ENCODE measurements around the gene KRT76. TPM values are rescaled to one million over a fixed set of nuclear protein-coding genes. Genes with fewer than 3 reads are reported as not detected.
"Not testable (repeated sequence)": the region's sequence is repeated elsewhere in the genome, so short reads cannot be mapped to it uniquely, and the experiment has no call there.

Gene KRT76
- total RNA-seq, 1 donor from 2014 or later: not detected

DNA sequence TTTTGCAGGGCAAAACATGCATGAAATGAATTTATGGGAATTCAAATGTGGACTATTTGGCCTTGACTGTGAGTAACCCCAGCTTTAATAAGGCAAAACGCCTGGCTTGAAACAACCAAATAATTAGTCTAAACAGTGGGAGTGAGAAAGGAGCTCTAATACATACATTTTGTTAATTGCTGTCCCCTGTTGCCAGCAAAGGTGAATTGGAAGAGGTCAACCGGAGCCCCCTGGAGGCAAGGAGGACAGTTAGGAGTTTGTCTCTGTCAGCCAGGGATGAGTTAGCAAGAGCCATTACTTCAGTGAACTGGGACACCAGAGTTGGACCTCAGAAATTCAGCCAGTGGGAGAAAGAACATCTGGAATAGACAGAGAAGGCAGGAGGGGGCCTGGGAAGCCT is 17.4 kb downstream of the KRT76 start:
- DNase-seq (ENCODE audit: low read depth in 2 of 2): no peak

- DNase-seq (ENCODE audit: low read depth in 2 of 2): no peak
Measured at GRCh38 chr12:52759218-52759617, 17.9 kb downstream of the KRT76 start.

GRCh38 chr12:52757449-52758176 is 19.5 kb downstream of the KRT76 start:
- no peak for DNase-seq (ENCODE audit: low read depth in 2 of 2)

DNA sequence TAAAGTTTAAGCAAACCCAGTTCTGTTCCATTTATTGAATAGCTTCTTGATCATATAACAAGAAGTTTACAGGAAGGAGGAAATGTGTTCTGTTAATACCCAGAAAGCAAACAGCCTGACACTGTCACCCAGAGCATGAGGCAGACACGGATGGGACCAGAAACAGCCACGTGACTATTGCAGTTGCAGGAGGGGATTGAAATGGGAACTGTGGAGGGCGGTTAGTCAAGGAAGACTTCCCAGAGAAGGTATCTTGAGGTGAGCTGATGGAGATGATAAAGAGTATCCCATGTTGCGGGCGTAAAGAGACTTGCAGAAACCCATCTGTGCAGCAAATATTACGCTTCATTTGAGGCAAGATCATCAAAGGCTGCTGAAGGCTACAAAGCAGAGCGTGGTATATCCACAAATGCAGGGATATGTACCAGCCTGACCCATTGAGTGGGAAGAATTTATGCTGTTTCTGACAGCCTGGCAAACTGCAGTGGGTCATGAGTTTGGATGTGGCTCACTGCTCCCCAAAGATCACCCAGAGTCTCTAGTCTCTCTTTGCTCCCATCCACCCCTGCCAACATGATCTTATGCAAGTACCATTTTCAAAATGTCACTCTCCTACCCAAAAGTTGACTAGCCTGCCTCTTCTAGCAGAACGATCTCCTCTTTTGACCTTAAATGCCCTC is 20.7 kb downstream of the KRT76 start:
- no peak for DNase-seq (ENCODE audit: low read depth in 2 of 2)

DNA sequence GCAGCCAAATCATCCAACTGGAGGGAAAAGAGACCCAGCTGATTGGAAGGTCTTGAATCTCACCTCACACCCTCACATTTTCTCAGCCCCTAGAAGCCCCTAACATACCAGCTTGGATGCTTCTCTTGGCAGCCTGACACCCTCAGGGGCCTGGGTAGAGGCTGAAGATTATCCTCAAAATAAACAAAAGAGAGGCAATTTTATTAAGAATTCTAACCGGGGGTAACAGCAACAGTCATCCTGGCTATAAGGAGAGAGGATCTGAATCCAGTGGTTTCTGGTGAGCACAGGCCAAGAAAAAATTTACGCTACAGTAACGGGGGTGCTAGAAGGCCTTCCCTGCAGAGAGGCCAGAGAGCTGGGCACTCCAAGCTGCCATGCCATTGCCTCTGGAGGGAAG is 21.6 kb downstream of the KRT76 start:
- no peak for DNase-seq (ENCODE audit: low read depth in 2 of 2)

DNA sequence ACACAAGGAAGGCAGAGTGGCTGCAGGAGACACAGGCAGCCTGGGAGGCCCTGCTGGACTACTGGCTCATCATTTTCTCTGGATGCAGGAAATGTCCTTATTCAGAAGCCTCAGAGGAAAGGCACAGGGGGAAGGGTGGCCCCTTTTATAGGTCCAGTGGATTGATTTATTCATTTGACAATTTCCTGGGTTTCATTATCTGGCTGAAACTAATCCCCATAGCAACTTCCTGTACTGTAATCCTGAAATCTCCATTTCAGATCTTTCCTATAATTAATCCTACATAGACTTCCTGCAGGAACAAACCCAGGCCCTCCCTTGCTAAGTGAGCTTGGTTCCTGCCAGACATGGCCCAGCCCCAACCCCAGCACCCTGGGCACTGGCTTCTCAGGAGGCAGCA is 23.0 kb downstream of the KRT76 start:
- DNase-seq (ENCODE audit: low read depth in 2 of 2): no peak

DNA sequence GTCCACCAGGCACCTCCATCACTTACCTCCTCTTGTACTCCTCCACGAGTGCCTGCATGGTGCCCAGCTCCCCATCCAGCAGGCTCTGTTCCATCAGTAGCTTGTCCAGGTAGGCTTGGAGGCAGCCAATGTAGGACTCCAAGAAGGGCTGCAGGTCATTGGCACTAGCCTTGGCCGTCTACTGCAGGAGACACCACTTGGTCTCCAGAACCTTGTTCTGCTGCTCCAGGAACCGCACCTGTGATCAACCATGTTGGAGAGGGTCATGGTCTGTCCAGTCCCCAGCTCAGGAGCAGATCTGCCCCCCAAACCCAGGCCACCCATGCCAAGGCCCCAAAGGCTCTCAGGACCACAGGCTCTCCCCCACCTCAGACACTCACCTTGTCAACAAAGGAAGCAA is 23.9 kb downstream of the KRT76 start:
- no peak for DNase-seq (ENCODE audit: low read depth in 2 of 2)

DNA sequence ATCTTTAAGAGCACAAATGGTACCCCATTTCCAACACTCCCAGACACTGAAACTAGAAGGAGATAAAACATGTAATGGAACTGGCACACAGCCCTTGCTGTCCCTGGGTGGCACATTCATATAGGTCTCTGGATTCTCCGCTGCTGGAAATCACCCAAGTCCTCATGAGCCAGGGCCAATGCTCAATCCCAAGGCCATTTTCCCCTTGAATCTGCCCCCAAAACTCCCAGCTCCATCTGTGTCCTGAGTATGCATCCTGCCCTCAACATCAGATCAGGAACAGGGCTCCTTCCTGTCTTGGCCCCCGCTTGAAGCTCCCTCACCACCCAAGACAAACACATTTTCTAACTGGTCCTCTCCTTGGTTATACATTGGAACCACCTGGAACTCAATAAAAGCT is 24.6 kb downstream of the KRT76 start:
- DNase-seq (ENCODE audit: low read depth in 2 of 2): no peak

DNA sequence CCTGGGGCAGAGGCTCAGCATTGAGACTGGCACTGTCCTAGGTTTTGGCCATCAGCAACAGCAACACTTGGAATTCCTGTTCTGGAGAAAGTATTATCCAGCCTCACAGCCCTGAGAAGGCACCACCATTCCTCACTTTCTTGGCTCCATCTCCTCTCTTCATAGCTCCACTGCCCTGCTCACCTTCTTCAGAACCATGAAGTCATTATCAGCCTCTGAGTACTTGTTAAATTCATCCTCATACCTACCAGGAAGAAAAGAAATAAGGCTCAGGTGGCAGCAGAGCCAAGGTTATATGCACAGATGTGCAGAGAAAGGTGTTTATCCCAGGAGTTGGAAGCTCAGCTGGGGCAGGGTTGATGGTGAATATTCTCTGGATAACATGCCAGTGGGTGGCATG is 25.4 kb downstream of the KRT76 start:
- DNase-seq (ENCODE audit: low read depth in 2 of 2): no peak

DNA sequence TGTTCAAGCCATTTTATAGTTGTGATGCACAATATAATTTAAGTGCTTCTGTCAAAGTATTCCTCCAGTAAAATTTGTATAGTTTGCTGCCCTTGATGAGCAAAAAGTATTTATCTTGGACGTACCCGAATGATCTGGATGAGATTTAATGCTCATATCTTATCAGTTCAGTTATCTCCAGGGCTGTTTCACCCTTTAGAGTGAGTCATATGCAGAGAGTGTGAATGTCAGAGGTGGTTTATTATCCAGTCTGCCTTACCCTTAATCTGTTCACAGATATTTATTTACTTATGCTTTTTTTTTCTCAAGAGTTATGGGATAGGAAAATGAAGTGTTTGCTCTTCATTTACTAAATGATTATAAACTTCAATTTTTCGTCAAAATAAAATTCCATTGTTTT is 26.6 kb downstream of the KRT76 start:
- DNase-seq (ENCODE audit: low read depth in 2 of 2): not testable (repeated sequence)

GRCh38 chr12:52749827-52750226 is 27.3 kb downstream of the KRT76 start:
- no peak for DNase-seq (ENCODE audit: low read depth in 2 of 2)

DNA sequence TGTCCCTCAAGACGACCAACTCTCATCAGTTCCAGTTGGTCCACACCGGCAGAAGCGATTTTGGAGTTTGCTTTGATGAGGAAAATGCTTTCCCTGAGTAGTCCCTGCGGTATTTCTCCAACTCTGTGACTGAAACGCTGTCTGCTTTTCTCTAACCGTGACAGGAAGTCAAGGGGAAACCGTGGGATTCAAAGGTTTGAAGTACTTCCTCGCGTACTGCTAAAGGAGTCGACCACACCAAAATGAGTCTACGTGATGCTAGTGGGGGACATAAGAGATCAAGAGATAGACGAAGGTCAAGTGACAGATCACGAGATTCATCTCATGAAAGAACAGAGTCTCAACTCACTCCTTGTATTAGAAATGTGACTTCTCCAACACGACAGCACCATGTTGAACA is 28.6 kb downstream of the KRT76 start:
- DNase-seq (ENCODE audit: low read depth in 2 of 2): no peak

- no peak for DNase-seq (ENCODE audit: low read depth in 2 of 2)
Measured at GRCh38 chr12:52745554-52745953, 31.6 kb downstream of the KRT76 start.

DNA sequence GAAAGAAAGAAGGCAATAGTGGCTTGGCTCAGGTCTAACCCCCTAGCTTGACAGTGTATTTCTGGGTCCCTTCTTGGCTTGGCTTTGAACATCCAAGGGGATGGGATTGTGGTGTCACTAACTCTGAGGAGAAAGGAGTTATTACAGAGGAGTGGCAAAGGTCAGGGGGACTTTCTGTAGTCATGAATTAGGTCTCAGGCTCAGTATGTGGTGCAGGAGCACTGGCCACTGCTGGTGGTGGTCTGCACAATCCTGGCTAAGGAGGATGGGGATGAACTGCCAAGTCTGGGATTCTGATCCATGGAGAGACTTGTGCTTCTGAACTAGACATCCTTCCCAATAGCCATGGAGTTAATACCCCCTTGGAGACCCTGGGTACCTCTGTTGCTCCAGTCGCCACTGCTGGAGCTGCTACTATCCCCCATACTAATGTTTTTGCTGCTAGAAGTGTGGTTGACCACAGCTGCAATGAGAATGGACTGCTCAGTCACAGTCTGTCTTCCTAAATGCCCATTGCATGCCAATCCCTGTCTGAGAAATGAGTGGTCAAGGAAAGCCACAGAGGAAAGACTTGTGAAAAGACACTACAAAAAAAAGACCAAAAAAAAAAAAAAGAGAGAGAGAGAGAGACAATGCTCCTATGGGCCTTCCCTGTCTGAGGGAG is 32.5 kb downstream of the KRT76 start:
- no peak for DNase-seq (ENCODE audit: low read depth in 2 of 2)

DNA sequence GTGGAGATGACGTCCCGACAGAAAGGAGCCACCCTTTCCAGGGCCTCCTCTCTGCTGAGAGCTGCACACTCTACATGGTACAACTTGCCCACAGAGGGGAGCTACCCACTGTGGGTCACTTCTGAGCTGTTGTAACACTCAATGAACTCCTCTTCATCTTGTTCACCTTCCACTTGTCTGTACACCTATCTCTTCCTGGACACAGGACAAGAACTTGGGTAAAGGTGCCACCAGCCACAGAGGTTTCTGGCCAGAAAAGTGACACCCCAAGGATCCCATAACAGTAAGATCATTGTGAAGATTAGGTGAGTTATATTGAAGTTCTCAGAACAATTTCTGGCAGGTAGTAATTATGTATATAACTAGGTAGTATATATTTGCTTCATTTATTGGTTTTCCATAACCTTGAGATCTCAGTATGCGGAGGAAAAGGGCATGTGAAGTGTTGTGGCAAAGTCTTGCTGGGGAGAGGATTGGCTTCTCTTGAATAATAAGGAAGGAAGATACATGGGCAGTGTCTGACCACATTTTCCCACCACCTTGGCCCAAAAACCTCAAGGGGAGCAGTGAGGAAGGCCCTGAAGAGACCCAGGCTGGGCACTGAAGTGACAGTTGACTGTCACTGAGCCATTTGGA is 34.2 kb downstream of the KRT76 start:
- no peak for DNase-seq (ENCODE audit: low read depth in 2 of 2)

DNA sequence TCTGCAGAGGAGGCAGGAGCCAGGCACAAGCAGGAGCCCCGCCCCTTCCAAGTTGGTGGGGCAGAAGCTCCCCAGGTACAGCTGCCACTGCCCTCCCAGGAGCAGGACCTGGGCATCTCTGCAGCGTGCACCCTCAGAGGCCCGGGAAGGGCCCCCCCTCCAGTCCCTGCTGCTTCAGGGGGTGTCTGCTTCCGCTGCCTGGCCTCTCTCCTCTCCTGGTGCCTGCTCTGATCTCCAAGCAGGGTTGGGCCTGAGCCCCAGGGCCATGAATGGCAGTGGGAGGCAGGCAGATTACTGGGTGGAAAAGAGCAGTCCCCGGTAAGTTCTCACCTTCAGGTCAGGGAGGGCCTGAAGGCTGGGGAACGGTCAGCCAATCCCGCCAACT is 35.0 kb downstream of the KRT76 start:
- DNase-seq (ENCODE audit: low read depth in 2 of 2): no peak

DNA sequence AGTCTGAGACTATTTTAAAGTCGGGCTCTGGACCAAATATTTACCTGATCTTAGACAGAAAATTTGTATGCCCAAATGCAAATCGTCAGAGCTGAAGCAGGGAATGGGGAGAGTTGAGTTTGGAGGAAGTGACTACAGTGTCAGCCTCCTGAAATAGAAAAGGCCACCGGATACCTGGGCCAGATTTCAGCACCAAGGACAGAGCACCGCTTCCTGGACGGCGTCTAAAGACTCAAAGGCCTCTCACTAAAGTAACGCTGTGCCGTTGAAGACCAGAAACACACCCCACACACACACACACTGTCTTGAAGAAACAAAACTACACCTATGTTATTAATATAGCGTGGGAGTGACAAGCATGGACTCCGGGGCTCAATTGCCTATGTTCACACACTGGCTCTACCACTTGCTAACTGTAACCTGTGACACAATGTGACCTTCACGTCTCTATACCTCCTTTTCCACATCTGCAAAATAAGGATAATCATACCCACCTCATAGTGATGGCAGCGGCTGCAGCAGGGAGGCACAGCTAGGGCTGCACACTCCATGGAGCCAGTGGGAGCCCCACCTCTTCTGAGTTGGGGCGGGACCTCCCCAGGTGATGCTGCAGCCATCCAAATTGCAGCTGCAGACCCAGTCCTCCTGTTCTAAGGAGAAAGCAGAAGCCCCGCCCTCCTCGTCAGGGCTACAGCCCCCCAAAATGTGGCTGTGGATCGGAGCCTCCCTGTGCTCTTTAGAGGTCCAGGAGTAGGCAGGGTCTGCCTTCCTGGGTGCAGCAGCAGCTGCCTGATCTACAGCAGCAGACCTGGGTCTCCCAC is 35.6 kb downstream of the KRT76 start:
- peak; percentile 52 to 59 for DNase-seq (ENCODE audit: low read depth in 2 of 2)

DNA sequence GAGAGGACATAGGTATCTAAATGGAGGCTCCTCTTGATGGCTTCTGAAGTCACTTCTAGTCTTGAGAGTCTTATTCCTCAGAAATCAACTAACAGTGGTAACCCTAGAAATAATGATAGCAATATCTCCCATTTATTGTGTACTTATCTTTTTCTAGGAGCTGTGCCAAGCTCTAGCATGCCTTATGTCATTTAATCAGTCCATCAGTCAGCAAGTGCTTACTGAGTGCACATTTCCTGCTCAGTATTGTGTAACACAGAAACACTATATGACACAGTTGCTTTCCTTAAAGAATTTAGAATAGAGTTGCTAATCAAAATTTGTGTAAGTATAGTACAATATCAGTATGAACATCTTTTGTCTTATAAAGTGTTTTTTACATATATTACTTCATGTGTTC is 36.6 kb downstream of the KRT76 start:
- DNase-seq (ENCODE audit: low read depth in 2 of 2): peak in 1 of 2 donors; percentile 45

DNA sequence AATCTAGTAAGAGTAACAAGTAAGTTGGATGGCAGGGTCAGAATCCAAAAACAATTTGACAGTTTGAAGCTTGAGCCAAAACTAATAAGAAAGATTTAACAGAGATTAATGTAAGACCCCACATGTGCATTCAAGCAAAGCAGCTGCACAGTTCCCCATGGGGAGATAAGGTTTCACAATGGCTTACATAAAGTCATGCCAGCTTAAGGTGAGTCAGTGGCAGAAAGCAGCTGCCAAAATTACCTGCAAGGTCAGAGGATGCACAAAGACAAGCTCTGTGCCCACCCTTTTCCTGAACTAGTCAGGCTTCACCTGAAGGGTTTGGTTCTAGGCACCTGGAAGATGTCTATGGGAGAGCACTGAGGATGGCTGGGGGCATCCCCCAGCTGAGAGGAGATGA is 37.2 kb downstream of the KRT76 start:
- DNase-seq (ENCODE audit: low read depth in 2 of 2): no peak

GRCh38 chr12:52735816-52736632 is 41.1 kb downstream of the KRT76 start:
- DNase-seq (ENCODE audit: low read depth in 2 of 2): no peak

DNA sequence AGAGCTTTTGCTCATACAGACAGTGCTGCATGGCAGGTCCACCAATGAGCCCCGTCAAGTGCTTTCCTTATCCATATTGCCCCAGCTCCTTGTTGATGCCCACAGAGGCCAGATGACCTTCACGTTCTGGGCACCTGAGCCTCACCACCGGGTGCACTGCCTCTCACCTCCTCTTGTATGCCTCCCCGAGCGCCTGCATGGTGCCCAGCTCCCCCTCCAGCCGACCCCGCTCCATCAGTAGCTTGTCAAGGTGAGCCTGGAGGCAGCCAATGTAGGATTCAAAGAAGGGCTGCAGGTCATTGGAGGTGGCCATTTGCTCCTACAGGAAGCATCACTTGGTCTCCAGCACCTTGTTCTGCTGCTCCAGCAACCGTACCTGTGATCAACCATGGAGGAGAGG is 42.0 kb downstream of the KRT76 start:
- no peak for DNase-seq (ENCODE audit: low read depth in 2 of 2)
